ENCODE measurements around the gene MTARC2. TPM values are rescaled to one million over a fixed set of nuclear protein-coding genes. Genes with fewer than 3 reads are reported as not detected.

Gene MTARC2
- total RNA-seq, 1 donor from 2014 or later: not detected

DNA sequence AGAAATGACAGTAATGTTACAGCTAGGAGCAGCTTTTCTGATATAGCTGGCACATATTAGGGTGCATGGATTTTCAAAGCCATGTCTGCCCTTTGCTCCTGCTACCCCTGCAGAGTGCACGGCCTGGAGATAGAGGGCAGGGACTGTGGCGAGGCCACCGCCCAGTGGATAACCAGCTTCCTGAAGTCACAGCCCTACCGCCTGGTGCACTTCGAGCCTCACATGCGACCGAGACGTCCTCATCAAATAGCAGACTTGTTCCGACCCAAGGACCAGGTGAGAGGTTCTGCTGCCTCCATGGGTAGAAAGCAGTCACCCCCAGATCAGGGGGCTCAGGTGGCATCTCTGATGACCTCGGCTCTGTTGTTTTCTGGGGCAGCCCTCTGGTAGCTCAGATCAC is 48.4 kb downstream of the MTARC2 start:
- H3K4me3 ChIP-seq: no peak overlapping the region
- no peaks in the 10 kb centered on the region for H3F3A ChIP-seq (ENCODE audit: low read depth)
- TF ChIP-seq, protein P1, sequence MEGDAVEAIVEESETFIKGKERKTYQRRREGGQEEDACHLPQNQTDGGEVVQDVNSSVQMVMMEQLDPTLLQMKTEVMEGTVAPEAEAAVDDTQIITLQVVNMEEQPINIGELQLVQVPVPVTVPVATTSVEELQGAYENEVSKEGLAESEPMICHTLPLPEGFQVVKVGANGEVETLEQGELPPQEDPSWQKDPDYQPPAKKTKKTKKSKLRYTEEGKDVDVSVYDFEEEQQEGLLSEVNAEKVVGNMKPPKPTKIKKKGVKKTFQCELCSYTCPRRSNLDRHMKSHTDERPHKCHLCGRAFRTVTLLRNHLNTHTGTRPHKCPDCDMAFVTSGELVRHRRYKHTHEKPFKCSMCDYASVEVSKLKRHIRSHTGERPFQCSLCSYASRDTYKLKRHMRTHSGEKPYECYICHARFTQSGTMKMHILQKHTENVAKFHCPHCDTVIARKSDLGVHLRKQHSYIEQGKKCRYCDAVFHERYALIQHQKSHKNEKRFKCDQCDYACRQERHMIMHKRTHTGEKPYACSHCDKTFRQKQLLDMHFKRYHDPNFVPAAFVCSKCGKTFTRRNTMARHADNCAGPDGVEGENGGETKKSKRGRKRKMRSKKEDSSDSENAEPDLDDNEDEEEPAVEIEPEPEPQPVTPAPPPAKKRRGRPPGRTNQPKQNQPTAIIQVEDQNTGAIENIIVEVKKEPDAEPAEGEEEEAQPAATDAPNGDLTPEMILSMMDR (IDR thresholded peaks at IDR 0.05): no peak
- TF ChIP-seq EZH2phosphoT487 (IDR thresholded peaks at IDR 0.05): no peak
- no peak for TF ChIP-seq EZH2 (IDR thresholded peaks at IDR 0.05)
- H3K27me3 ChIP-seq: no peaks in the 10 kb centered on the region
- no peaks in the 10 kb centered on the region for H3K36me3 ChIP-seq
- DNase-seq (ENCODE audit: low spot score): no peak
- H4K20me1 ChIP-seq (ENCODE audit: low read depth): no peaks in the 10 kb centered on the region
- no peaks in the 10 kb centered on the region for H3K4me1 ChIP-seq
- Mint-ChIP-seq H3K9me3 (no peaks in the 10 kb centered on the region), H3K4me3 (no peak overlapping the region), H3K27me3 (ENCODE audit: insufficient read depth, low read depth) (peaks cover 2% of the 10 kb centered on the region), H3K27ac (no peak overlapping the region), H3K36me3 (peaks cover 2% of the 10 kb centered on the region), H3K4me1 (no peaks in the 10 kb centered on the region)
- H3K4me2 ChIP-seq: no peak overlapping the region
- H3K79me2 ChIP-seq (ENCODE audit: low read depth): no peaks in the 10 kb centered on the region
- H2AFZ ChIP-seq (replicated peaks): no peak overlapping the region
- no peak overlapping the region for H3K27ac ChIP-seq
- no peaks in the 10 kb centered on the region for H3K9me3 ChIP-seq (ENCODE audit: low read depth)
- H3K9ac ChIP-seq: no peak overlapping the region

DNA sequence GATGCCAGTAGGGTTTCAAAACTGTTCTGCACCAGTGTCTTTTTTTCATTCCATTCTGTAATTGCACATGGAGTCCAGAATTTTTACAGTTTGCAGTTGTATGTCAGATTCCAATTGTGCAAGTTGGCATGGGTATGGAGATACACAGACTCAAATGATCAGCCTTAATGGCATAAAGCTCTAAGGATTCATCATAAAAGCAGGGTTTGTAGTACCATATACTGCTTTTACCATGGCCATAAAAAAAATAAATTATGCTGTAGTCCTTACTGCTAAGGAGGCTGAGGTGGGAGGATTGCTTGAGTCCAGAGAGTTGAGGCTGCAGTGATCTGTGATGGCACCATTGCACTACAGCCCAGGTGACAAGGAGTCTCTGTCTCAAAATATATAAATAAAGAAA is 48.9 kb downstream of the MTARC2 start:
- Histone ChIP-seq H3K9me3 (ENCODE audit: low read depth) (no peaks in the 10 kb centered on the region), H3K9ac (no peak overlapping the region), H2AFZ (replicated peaks) (no peak overlapping the region), H3K4me2 (no peak overlapping the region), H3F3A (ENCODE audit: low read depth) (no peaks in the 10 kb centered on the region), H3K27ac (no peak overlapping the region), H3K79me2 (ENCODE audit: low read depth) (no peaks in the 10 kb centered on the region), H3K4me3 (no peak overlapping the region), H3K36me3 (no peaks in the 10 kb centered on the region), H3K27me3 (no peaks in the 10 kb centered on the region), H4K20me1 (ENCODE audit: low read depth) (no peaks in the 10 kb centered on the region), H3K4me1 (no peaks in the 10 kb centered on the region)
- DNase-seq (ENCODE audit: low spot score): no peak
- H3K27me3 Mint-ChIP-seq (ENCODE audit: insufficient read depth, low read depth): peaks cover 2% of the 10 kb centered on the region
- no peak overlapping the region for H3K4me3 Mint-ChIP-seq
- no peaks in the 10 kb centered on the region for H3K36me3 Mint-ChIP-seq
- TF ChIP-seq EZH2phosphoT487 (IDR thresholded peaks at IDR 0.05): no peak
- TF ChIP-seq, protein P1 (IDR thresholded peaks at IDR 0.05): no peak
- no peaks in the 10 kb centered on the region for H3K4me1 Mint-ChIP-seq
- no peak overlapping the region for H3K27ac Mint-ChIP-seq
- no peaks in the 10 kb centered on the region for H3K9me3 Mint-ChIP-seq

GRCh38 chr1:220797553-220797952 is 49.4 kb downstream of the MTARC2 start:
- DNase-seq (ENCODE audit: low spot score): no peak
- no peak overlapping the region for H3K9ac ChIP-seq
- no peak overlapping the region for H3K4me2 ChIP-seq
- no peaks in the 10 kb centered on the region for H3K9me3 ChIP-seq (ENCODE audit: low read depth)
- Mint-ChIP-seq H3K4me3 (no peak overlapping the region), H3K36me3 (no peaks in the 10 kb centered on the region), H3K27ac (no peak overlapping the region), H3K27me3 (ENCODE audit: insufficient read depth, low read depth) (peaks cover 2% of the 10 kb centered on the region), H3K9me3 (no peaks in the 10 kb centered on the region), H3K4me1 (peaks cover 1% of the 10 kb centered on the region)
- no peaks in the 10 kb centered on the region for H3K4me1 ChIP-seq
- no peaks in the 10 kb centered on the region for H3K79me2 ChIP-seq (ENCODE audit: low read depth)
- H3K36me3 ChIP-seq: no peaks in the 10 kb centered on the region
- TF ChIP-seq EZH2 (IDR thresholded peaks at IDR 0.05): no peak
- TF ChIP-seq, protein P1 (IDR thresholded peaks at IDR 0.05): no peak
- TF ChIP-seq EZH2phosphoT487 (IDR thresholded peaks at IDR 0.05): no peak
- H4K20me1 ChIP-seq (ENCODE audit: low read depth): no peaks in the 10 kb centered on the region
- H3K27ac ChIP-seq: no peak overlapping the region
- no peaks in the 10 kb centered on the region for H3F3A ChIP-seq (ENCODE audit: low read depth)
- no peaks in the 10 kb centered on the region for H3K27me3 ChIP-seq
- H2AFZ ChIP-seq (replicated peaks): no peak overlapping the region
- H3K4me3 ChIP-seq: no peak overlapping the region
